Measurements from ENCODE around the gene DAB2IP.
"Not testable (repeated sequence)": the region's sequence is repeated elsewhere in the genome, so short reads cannot be mapped to it uniquely, and the experiment has no call there.

DAB2IP gene

DNA sequence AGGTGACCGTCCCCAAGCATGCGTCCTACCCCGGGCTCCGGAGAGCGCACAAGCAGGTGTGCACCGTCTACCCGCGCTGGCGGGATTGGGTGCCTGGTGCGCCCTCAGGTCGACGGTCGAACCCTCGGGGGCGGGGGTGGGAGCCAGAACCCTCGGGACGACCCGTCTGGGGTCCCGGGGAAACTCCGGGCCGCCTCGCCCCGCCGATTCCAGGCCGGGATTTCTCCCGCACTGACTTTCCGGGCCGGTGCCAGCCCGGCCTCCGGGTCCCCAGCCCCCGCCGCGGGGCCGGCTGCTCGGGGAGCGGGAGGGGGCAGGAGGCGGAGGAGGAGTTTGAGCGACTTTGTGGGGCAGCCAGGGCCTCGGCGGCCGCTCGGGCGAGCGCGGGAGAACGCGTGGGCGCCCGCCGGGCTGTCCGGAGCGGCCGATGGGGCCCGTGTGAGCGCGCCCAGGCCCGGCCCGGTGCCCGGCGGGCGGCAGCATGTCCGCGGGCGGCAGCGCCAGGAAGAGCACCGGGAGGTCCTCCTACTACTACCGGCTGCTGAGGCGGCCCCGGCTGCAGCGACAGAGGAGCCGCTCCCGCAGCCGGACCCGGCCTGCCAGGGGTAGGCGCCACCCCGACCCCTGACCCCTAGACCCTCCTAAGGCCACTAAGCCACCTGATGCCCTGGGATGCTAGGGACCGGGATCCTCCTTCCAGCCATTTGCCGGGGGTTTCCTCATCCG is at the start of gene DAB2IP:
DAB2IP (plus strand) TSS at position 340 of the 726 bp plus-strand sequence; CDS start at position 482, 142 bp downstream.
- DNase-seq (ENCODE audit: low read depth): no peak

DNA sequence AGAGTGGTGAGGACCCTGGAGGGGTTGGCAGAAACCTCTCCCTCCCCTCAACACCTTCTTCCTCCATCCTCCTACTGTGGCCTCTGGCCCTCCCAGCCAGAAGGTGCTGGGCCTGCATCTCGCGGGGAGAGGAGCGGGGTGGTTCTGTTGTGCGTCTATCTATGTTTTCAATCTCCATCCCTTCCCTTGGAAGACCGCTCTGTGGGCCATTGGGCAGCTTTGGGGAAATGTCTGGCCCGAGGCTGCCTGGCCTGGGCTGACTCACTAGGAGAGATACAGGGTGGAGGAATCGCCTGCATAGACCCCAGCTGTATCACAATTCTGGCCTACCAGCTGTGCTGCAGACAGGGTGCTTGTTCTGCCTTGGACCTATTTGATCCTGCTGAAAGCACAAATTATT is 48.4 kb upstream of the DAB2IP start:
- no peak for DNase-seq (ENCODE audit: low read depth)

DNA sequence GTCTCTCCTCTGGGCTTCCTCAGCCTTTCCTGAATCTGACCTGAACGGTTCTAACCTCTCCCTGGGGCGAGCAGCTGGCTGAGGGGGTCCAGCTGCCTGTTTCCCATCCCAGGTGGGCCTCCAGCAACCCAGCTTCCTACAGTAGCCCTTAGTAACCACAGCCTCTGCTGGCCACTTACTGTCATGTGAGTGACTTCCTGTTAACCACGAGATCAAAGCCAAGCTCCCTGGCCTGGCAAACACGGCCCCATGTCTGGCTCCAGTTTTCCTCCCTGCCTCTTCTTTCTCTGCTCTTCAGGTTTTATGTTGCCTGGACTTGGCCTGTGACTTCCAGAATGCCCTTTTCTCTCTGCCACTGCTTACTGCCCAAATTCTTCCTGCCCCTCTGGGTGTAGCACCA is 47.2 kb upstream of the DAB2IP start:
- DNase-seq (ENCODE audit: low read depth): no peak

DNA sequence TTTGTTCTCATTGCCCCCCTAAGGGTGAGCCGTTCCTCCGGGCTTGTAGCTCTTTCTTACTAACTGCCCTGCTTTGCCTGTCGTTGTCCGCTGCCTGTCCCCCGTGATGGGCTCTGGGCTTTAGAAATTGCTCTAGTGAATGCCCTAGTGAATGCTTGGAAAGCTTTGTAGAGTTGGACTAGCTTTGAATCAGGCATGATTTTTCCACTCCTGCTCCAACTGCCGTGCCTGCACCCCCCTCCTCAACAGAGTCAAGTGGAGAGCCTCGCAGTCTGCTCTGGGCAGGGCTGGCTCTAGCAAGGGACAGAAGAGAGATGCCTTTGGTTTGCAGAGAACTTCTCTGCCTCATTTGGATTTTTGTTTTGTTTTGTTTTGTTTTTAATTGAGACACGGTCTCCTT is 46.8 kb upstream of the DAB2IP start:
- no peak for DNase-seq (ENCODE audit: low read depth)

DNA sequence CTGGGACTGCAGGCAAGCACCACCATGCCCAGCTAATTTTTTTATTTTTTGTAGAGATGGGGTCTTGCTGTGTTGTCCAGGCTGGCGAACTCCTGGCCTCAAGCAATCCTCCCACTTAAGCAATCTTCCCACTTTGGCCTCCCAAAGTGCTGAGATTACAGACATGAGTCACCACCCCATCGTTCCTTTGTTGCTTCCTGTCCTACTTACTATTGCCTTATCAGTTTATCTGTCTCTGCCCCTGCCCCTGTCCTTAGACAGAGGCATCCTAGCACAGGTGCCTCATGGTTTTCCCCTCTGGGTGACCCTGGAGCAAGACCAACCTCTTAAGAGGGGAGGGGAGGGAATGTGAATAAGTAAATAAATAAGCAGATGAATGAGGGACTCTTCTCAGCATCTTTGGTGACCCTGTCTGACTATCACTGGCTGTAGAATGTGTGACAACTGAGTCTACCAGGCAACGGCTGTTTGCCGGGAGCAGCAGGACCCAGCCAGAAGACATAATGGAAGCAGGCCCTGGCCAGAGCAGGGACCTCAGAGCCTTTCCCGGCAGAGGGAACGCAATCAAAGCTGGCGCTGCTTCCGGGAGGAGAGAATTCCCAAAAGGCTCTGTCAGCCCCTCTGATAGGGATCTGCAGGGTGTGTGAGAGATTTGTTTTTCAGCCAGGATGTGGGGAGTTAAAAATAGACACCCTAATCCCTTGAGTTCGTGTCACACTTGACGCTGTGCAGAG is 43.8 kb upstream of the DAB2IP start:
- DNase-seq (ENCODE audit: low read depth): no peak

DNA sequence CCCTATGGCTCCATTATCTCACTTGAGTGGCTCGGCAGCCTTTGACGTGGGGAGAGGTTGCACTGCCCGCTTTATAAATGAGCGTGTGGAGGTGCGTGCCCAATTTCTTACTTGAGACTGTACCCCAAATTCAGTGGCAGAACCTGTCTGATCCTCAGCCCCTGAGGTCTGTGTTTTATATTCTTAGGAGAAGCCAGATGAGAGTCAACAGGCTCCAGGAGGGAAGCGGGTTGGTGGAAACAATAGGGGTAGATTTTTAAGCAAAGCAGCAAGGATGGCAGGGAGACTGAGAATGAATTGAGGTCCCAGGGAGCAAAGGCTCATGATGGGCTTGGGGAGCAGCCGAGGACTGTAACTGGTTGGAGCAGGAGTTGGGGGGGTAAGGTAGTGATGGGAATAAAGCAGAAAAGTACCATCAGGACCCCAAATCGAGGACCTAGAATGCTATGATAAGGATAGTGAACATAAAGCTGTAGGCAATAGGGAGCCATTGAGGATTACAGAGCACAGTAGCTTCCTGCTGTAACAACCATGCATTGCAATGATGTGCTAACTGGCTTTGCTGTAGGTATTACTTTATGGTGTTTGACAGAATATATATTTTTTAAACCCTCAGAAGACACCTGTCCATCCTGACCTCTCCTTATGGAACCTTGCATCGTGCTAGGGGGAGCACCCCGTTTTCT is 43.1 kb upstream of the DAB2IP start:
- DNase-seq (ENCODE audit: low read depth): no peak

DNA sequence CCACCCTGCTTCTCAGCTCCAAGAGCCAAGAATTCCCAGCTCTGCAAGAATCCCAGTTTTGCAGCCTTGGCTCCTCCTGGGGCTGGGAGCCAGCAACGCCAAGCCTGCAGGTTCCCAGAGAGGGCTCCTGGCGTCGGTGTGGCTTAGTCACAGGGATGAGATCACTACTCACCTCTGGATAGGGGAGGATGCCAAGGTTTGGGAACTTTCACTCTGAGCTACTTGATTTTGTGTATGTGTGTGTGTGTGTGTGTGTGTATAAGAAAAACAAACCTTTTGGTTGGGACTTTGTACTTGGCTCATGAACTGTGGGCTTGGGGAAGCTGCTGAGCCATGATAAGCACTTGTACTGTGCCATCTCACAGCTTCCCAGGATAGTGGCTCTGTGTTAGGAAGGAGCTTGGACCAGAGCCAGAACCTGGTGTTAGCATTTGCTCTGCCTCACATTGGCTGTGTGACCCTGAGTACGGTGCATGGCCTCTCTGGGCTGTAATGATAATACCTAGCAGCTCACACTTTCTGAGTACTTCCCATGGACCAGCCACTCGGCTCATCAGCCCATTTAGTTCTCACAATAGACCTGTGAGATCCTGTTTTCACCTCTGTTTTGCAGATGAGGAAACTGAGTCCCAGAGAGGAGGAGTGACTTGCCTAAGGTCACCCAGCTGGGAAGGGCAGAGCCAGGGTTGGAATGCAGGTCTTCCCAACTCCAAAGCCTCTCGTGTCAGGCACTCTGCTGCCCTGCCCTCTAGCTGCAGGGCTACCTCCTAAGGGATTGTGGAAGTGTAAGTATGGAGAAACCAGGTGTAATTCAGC is 41.4 kb upstream of the DAB2IP start:
- no peak for DNase-seq (ENCODE audit: low read depth)

DNA sequence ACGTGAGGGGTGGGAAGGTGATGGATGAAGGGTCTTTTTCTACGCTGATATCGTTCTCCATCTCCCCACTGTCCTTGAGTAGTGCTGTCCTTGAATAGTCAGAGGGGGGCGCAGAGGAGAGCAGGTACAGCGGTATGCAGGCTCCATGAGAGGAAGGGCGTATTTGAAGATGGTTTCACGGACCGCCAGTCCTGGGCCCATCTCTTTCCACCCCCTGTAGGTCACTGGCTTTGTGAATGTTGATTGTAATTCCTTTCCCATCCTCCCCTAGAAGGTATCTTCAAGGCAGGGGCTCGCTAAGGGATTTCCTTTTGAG is 40.8 kb upstream of the DAB2IP start:
- DNase-seq (ENCODE audit: low read depth): no peak

DNA sequence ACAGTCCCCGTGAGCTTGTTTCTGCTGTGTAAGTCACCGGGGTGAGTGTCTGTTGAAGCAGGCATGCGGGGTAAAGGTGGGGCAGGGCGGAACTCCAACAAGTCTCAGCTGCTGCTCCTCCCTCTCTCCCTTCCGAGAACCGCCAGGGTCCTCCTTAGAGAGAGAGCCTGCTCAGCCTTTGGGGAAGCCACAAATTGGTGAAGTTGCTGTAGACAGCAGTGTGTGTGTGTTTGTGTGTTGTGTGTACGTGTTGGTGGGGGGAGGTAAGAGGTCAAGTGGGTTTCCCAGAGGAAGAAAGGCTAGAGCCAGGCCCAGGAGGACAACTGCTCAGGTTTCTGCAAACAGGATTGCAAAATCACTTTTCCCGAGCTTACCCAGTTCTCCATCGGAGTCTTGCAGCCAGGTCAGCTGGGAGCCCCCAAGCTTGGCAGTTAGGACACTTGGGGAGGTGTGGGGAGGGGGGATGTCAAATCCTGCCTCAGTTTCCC is 38.9 kb upstream of the DAB2IP start:
- DNase-seq (ENCODE audit: low read depth): no peak

DNA sequence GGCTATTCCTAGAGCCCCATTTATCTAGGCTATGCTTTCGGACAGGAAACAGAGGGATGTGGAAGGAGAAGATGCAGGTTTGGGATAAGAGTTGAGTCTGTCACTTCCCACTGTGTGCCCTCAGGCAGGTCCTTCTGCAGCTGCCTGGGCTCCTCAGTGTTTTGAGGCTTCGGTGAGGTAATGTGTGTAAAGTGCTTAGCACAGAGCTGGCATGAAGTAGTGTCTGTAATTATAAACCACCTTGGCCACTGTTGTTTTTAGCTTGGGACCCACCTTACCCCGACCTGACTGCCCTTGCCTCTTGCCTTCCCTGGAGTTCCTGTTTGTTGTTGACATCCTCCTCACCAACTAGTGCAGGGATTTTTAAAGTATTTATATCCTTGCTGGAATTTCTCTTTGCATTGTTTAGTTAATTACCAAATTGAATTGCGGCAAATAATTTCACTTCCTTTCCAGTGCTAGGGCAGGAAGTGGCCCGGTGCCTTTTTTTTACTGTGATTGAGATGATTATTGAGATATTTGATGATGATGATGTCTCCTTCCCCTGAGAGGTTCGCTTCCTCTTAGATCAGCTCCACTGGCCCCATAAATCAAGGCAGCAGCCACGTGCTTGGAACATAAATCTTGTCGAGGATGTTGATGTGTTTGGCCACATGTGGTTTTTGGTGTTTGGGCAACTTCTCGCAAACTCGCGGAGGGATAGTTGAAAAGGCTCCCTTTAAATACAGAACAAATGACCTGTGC is 38.3 kb upstream of the DAB2IP start:
- no peak for DNase-seq (ENCODE audit: low read depth)

DNA sequence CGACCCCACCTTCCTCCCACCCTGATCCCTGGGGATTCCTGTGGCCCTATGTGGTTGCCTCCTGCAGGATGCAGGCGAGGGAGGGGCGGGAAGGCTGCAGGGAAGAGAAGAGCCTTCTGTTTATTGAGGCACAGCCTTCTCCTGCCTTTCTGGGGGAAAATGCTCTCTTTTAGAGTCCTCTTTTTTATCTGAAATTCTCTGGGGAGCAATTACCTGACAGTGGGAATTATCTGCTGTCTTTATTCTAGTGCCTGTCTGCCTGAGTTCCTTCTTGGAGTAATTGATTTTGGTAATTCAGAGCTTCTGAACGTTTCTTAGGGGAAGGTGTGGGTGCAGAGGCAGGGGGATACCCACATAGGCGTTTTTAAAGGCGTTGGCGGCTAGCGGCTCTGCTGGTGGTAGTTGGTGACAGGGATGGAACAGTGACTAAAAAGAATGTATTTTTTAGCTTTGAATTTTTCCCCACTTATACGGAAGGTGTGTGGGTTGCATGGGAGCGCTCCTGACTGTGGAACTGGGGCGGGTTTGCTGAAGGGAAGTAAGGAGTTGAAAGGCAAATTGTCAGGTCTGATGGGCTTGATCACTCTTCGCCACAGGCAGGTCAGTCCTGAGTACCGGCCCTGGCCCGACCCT is 35.2 kb upstream of the DAB2IP start:
- DNase-seq (ENCODE audit: low read depth): no peak

DNA sequence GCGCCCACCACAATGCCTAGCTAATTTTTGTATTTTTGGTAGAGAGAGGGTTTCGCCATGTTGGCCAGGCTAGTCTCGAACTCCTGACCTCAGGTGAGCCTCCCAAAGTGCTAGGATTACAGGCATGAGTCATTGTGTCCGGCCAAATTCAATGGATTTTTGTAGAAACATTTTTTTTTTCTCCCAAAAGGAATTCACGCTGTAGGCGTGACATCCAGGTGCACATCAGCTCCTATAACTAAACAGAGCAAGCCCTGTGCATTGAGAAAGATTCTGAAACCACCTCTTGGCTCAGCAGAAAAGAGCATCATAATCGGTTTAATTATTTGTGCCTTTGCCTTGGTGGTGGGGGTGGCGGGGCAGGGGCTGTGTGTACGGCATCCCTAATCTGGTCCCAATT is 32.9 kb upstream of the DAB2IP start:
- DNase-seq (ENCODE audit: low read depth): no peak

DNA sequence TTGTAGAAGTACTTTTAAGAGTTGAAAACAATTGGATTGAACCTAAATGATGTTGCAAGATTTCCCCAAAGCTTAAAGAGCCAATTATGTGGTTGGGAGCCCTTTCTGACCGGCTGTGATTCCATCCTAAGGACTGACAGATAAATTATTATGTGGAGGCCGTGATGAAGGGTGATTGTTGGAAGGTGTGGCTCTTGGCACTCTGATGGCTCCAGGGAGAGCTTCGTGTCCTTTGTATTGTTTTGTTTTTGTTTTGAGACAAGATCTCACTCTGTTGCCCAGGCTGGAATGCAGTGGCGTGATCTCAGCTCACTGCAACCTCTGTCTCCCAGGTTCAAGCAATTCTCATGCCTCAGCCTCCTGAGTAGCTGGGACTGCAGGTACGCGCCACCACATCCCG is 32.5 kb upstream of the DAB2IP start:
- DNase-seq (ENCODE audit: low read depth): not testable (repeated sequence)

DNA sequence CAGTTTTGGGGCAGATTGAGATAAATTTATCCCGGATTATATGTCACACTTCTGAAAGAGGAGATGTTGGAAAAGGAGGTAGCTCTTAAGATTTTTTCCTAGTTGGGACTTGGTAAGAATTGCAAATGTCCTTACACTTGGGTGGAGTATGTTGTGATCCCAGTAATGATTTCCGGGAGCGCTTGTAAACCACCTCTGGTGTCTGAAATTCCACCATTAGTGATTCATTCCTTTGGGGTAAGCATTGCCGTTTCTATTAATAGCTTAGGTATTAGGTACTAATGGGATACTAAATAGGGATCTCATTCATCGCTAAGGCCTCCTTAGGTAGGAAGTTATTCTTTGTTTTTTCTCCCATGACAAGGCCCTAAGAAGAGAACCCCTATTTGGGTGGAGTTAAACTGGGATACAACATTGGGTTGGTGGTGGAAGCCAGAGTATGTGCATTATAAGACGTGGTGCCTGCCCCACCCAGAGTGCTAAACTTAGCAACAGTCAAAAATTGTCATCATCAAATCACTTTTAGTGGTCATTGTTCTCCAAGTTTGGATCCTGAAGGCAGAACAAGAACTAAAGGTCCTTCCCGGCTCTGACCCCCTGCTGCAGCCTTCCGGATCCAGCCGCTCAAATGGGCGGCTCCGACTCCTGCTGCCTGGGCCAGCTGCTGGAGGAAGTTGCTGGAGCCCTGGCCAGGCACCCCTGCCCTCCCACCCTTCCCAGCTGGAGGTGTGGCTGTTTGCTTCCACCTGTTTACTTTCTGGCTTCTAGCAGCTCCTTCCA is 31.7 kb upstream of the DAB2IP start:
- DNase-seq (ENCODE audit: low read depth): no peak

DNA sequence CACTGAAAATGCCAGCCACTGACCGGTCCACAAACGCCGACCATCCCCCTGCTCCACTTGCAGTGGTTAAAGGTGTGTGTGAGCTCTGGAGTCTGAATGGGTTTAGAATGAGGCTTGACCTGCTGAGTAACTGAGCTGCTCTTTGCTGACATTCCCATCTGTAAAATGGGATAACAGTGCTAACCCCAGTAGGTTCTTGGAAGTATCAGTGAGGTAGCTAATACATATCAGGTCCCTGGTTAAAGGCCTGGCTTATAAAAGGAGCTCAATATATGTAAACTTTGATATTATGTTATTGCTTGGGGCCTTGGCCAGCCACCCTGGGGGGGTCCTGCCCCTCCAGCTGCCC is 31.1 kb upstream of the DAB2IP start:
- DNase-seq (ENCODE audit: low read depth): no peak

DNA sequence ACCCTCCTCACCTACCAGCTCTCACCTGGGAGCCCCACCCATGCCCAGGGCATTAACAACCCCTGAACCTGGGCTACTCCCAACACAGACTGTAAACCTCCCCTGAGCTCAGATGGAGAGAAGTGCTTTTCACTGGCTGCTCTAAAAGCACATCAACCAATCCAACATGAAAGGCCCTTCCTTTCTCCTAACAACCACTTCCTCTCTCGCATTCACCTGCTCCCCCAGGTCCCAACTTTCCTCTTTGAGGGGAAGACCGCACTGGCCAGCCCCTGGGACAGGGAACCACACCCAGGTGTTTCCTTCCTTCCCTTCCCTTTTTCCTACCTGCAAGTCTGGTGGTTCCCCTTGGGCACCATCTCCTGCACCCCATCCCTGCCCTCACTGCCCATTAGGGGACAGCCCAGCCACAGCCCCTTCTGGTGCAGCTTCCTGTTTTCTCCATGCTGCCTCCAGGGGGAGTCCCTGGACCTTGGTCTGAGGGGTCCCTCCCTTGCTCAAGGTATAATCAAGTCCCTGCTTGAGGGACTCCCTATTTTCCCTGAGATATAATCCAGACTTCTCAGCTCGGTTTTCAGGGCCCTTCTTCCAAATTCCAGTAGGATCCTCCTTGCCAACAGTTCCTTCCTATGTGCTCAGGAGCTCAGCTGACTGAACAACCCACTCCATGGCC is 30.5 kb upstream of the DAB2IP start:
- DNase-seq (ENCODE audit: low read depth): no peak

DNA sequence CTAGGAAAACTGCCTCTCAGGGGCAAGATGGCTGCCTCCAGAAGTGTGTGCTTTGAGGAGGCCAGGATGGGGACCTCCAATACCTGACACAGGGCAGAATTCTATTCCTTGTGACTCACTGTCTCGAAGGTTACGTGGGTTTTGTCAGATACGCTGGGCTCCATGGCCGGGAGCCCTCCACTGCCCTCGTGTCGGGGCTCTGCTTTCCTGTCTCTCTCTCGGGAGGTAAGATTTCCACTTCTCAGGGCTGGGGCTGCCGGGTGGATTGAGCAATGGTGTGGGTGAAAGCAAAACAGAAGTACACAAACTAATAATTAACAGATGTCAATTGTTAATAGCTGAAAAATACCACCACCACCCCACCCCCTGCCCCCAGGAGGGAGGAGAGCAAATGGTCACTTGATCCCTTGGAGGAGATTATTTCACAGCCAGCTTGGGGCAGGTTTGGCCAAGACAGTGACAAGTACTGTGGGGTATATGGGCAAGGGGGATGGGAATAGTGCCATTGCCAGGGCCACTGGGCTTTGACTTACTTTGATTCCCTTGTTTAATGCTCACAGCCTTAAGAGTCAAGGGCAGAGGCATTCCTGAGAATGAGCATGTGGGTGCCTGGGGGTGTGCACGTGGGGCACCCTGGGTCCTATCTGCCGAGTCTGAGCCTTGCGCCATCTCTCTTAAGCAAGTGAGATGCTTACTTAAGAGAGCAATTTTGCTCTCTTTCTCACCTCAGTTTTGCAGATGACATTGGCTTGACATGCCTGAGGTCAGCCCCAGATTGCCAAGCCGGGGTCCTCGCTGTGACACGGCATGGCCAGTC is 28.8 kb upstream of the DAB2IP start:
- DNase-seq (ENCODE audit: low read depth): no peak

DNA sequence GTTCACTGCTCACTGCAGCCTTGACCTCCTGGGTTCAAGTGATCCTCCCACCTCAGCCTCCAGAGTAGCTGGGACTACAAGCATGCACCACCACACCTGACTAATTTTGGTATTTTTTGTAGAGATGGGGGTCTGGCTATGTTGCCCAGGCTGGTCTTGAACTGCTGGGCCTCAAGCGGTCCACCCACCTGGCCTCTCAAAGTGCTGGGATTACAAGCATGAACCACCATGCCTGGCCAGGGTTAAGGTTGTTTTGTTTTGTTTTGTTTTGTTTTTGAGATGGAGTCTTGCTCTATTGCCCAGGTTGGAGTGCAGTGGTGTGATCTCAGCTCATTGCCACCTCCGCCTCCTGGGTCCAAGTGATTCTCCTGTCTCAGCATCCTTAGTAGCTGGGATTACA is 28.0 kb upstream of the DAB2IP start:
- not testable (repeated sequence) for DNase-seq (ENCODE audit: low read depth)

DNA sequence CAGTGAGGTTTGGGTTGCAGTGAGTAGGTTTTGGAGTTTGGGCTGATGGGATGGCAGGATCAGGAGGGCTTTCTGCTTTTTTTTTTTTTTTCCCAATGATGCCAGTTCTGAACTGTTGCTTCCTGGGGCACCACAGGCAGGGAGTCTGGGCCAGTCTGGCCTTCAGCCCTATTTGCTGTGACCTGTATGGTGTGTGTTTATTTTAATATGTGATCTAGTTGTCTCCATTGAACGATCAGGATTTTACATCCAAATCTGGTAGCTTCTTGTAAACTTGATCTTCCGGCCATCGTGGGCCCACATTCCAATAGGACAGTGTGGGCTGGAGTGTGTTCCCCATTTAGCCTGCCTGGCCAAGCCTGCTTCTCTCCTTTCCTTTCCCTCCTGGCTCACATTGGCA is 25.8 kb upstream of the DAB2IP start:
- DNase-seq (ENCODE audit: low read depth): no peak

Measured in stimulated activated CD8-positive, alpha-beta memory T cell treated with anti-CD3 and anti-CD28 coated beads, Interleukin-15, amount 100 ng/mL, for 1 hour (primary cell).